ENCODE data around the gene C9orf43.

C9orf43 gene

DNA sequence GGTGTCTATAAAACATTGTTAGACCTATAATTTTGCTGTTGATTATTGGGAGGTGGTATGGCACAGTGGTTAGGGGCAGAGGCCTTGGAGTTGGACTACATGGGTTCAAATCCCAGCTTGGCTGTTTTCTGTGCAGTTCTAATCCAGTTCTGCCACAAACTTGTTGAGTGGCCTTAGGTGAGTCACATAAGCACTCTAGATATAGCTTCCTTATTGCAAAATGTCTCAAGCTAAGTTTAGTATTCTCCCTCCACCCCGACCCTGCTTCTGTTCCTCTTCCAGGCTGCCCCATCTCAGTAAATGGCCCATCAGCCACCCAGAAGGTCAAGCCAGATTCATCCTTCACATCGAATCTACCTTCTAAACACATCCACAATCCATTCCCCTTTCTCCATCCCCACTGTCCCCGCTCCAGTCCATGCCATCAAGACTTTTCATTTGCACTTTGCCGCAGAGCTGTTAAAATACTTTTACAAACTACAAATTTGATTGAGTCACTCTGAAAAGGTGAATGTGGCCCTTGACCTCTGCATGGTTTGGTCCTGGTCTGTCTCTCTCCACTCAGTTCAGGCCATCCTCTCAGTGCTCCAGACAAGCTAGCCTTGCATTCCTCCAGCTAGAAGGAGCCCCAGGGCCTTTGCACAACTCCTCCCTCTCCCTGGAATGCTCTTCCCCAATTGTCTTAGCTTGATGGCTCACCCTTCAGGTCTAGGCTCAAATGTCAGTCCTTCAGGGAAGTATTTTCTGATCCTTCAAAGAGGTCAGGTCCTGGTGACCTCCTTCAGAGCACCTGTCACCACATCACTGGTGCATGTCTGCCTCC, 23.8 kb upstream of the C9orf43 start:
- peaks cover 4% of the 10 kb centered on the region; the same call in 1 of the 2 replicates for H3K4me1 ChIP-seq (ENCODE audit: insufficient read depth, low read length)
- no peaks in the 10 kb centered on the region for H3K9me3 ChIP-seq (ENCODE audit: insufficient read depth, low read depth, low read length)
- no peak overlapping the region for H3K27ac ChIP-seq (ENCODE audit: low read depth, low read length)
- H3K36me3 ChIP-seq (ENCODE audit: insufficient read depth, low read length), result peaks cover 28% of the 10 kb centered on the region
- 92% methylated on average over 4 of the region's 4 CpGs for WGBS
- no peaks in the 10 kb centered on the region for H3K27me3 ChIP-seq (ENCODE audit: insufficient read depth, low read length)
- H3K4me3 ChIP-seq (ENCODE audit: low read length), result no peak overlapping the region
- no peak overlapping the region for H3K9ac ChIP-seq (ENCODE audit: low read depth, low read length)

DNA sequence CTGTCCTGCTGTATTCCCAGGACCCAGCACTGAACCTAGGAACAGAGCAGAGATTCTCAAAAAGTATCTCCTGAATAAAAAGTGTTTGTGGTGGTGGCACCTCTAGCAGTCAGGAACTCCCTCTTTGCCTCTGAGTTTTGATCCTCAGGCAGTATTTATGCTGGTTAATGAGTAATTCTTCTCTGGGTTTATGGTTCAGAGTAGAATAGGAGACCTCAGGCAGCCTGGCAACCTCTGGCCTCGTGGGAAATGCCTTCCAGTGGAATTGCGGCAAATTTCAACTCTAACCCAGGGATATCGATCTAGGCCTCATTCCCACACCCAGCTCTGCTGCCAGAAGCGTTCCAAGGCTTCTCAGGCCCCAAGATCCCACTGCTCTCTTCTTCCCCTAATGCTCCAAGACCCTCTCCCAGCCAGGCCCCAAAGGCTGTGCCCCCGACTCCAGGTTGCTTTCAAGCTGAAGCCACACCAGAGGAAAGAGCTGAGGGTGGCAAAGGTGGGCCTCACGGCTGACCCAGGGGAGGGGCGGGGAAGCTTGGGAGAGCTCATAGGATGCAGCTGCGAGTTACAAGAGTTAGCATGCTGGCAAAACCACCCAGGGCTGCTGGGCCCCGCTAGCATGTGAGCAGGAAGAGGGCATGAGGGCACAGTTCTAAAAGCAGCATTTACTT, 22.9 kb upstream of the C9orf43 start:
- 88% methylated on average over 9 of the region's 9 CpGs for WGBS
- Histone ChIP-seq H3K36me3 (ENCODE audit: insufficient read depth, low read length) (peaks cover 33% of the 10 kb centered on the region), H3K27ac (ENCODE audit: low read depth, low read length) (no peak overlapping the region), H3K27me3 (ENCODE audit: insufficient read depth, low read length) (no peaks in the 10 kb centered on the region), H3K4me3 (ENCODE audit: low read length) (no peak overlapping the region), H3K4me1 (ENCODE audit: insufficient read depth, low read length) (no peaks in the 10 kb centered on the region), H3K9ac (ENCODE audit: low read depth, low read length) (no peak overlapping the region), H3K9me3 (ENCODE audit: insufficient read depth, low read depth, low read length) (no peaks in the 10 kb centered on the region)

DNA sequence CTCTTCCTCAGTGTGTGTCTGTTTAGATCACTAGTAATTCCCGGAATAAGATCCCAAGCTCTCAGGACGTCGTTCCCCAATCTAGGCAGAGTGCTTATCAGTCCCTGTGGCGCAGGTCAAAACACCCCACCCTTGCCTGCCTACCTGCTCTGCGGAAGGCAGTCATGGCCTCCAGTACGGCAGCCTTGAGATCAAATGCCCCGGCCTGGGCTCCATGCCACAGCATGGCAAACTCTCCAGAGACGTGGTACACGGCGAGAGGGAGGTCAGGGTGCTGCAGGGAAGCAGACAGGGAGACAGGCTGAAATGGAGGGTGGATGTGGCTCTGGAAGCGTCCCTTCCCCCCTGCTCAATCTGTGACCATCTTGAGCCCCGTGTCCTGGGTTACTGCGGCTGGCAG, 21.7 kb upstream of the C9orf43 start:
- no peak overlapping the region for H3K27ac ChIP-seq (ENCODE audit: low read depth, low read length)
- 93% methylated on average over 13 of the region's 13 CpGs for WGBS
- no peaks in the 10 kb centered on the region for H3K27me3 ChIP-seq (ENCODE audit: insufficient read depth, low read length)
- H3K9ac ChIP-seq (ENCODE audit: low read depth, low read length), result no peak overlapping the region
- no peaks in the 10 kb centered on the region for H3K4me1 ChIP-seq (ENCODE audit: insufficient read depth, low read length)
- H3K4me3 ChIP-seq (ENCODE audit: low read length), result no peak overlapping the region
- no peaks in the 10 kb centered on the region for H3K9me3 ChIP-seq (ENCODE audit: insufficient read depth, low read depth, low read length)
- H3K36me3 ChIP-seq (ENCODE audit: insufficient read depth, low read length), result peaks cover 36% of the 10 kb centered on the region

DNA sequence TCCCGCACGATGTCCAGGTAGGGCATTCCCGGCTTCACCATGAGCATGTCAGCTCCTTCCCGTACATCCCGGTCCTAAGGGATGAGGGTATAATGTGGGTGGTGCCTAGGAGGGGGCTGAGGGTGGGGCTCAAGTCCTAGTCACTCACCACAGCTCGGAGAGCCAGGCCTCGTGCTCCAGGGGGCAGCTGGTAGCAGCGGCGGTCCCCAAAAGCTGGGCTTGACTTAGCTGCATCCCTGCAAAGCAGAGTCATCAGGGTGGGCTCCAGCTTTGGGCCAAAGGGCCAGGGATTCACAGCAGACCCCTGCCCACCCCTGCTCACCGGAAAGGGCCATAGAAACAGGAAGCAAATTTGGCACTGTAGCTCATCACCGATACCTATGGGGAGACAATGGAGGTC, 21.1 kb upstream of the C9orf43 start:
- H3K9me3 ChIP-seq (ENCODE audit: insufficient read depth, low read depth, low read length), result no peaks in the 10 kb centered on the region
- H3K36me3 ChIP-seq (ENCODE audit: insufficient read depth, low read length), result peaks cover 36% of the 10 kb centered on the region
- H3K27me3 ChIP-seq (ENCODE audit: insufficient read depth, low read length), result no peaks in the 10 kb centered on the region
- H3K27ac ChIP-seq (ENCODE audit: low read depth, low read length), result no peak overlapping the region
- H3K4me1 ChIP-seq (ENCODE audit: insufficient read depth, low read length), result no peaks in the 10 kb centered on the region
- H3K9ac ChIP-seq (ENCODE audit: low read depth, low read length), result no peak overlapping the region
- 93% methylated on average over 11 of the region's 11 CpGs for WGBS
- no peak overlapping the region for H3K4me3 ChIP-seq (ENCODE audit: low read length)

DNA sequence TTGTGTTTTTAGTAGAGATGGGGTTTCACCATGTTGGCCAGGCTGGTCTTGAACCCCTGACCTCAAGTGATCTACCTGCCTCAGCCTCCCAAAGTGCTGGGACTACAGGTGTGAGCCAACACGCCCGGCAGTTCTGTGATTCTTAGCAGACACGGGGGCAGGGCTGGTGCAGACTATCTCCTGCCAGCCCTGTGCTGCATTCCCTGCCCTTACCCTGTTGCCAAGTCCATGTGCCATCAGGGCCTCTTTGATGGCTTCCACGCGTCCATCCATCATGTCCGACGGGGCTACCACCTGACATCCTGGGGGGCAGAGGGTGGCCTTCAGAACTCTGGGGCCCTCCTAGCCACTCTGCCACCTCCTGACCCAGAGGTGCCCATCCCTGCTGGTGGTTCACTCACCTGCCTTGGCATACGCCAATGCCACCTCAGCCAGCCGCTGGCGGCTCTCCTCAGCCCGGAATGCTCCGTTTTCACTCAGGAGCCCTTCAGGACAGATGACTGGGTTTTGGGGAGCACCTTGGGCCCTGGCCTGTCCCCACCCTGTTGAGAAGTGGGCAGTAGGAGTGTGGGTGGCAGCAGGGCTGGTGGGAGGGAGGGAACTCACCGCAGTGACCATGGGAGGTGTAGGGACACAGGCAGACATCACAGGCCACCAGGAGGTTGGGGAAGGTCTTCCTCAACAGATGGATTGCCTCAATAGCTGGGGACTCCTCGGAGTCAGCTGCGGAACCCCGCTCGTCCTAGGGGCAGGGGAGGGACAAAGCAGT, 20.2 kb upstream of the C9orf43 start:
- peaks cover 36% of the 10 kb centered on the region for H3K36me3 ChIP-seq (ENCODE audit: insufficient read depth, low read length)

DNA sequence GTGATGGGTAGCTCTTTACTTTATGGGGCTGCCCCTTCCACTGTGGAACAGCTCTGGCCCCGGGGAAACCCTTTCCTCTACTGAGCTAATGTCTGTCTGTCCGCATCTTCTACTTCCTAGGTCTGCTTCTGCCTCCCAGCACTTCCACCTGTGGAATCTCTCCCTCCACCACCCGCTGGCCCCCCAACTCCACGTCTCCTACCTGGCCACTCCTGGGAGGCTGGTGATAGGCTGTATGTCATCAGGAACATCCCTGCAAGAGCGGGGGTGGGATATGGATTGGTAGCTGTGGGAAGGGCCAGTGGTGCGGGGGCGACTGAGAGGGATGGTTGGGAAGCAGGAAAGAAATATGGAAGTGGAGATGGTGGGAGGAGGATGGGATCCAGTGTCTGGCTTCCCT, 18.6 kb upstream of the C9orf43 start:
- Histone ChIP-seq H3K36me3 (ENCODE audit: insufficient read depth, low read length) (peaks cover 36% of the 10 kb centered on the region), H3K4me3 (ENCODE audit: low read length) (no peak overlapping the region), H3K27ac (ENCODE audit: low read depth, low read length) (no peak overlapping the region), H3K9me3 (ENCODE audit: insufficient read depth, low read depth, low read length) (no peaks in the 10 kb centered on the region), H3K27me3 (ENCODE audit: insufficient read depth, low read length) (no peaks in the 10 kb centered on the region), H3K4me1 (ENCODE audit: insufficient read depth, low read length) (no peaks in the 10 kb centered on the region), H3K9ac (ENCODE audit: low read depth, low read length) (no peak overlapping the region)
- WGBS, result 95% methylated on average over 7 of the region's 7 CpGs

More for the DNA sequence above, 20.2 kb upstream of the C9orf43 start:
- H3K4me1 ChIP-seq (ENCODE audit: insufficient read depth, low read length), result no peaks in the 10 kb centered on the region
- no peaks in the 10 kb centered on the region for H3K9me3 ChIP-seq (ENCODE audit: insufficient read depth, low read depth, low read length)
- no peak overlapping the region for H3K4me3 ChIP-seq (ENCODE audit: low read length)
- H3K27ac ChIP-seq (ENCODE audit: low read depth, low read length), result no peak overlapping the region
- 94% methylated on average over 17 of the region's 17 CpGs for WGBS
- H3K9ac ChIP-seq (ENCODE audit: low read depth, low read length), result no peak overlapping the region
- H3K27me3 ChIP-seq (ENCODE audit: insufficient read depth, low read length), result no peaks in the 10 kb centered on the region

DNA sequence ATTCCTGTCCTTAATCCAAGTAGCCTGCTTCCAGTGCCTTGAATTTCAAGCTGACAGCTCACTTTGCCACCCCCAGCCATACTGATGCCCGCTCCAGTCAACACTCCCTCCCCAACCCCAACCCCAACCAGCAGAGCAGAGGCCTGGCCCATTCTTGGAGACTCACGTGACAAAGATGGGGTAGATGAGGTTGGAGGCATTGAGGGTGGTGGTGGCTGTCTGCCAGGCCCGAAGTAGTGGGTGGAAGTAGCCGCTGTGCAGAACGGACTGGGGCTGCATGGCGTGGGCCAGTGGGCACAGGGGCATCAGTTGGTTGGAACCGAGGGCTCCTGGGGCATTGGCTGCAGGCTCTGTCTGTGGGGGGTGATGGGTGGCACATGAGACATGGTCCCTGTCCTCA, 17.3 kb upstream of the C9orf43 start:
- no peaks in the 10 kb centered on the region; the same call in 1 of the 2 replicates for H3K4me1 ChIP-seq (ENCODE audit: insufficient read depth, low read length)
- H3K9me3 ChIP-seq (ENCODE audit: insufficient read depth, low read depth, low read length), result no peaks in the 10 kb centered on the region
- WGBS, result 91% methylated on average over 7 of the region's 7 CpGs
- no peaks in the 10 kb centered on the region for H3K27me3 ChIP-seq (ENCODE audit: insufficient read depth, low read length)
- H3K36me3 ChIP-seq (ENCODE audit: insufficient read depth, low read length), result peaks cover 31% of the 10 kb centered on the region
- no peak overlapping the region for H3K27ac ChIP-seq (ENCODE audit: low read depth, low read length)
- no peak overlapping the region for H3K4me3 ChIP-seq (ENCODE audit: low read length)
- no peak overlapping the region for H3K9ac ChIP-seq (ENCODE audit: low read depth, low read length)

DNA sequence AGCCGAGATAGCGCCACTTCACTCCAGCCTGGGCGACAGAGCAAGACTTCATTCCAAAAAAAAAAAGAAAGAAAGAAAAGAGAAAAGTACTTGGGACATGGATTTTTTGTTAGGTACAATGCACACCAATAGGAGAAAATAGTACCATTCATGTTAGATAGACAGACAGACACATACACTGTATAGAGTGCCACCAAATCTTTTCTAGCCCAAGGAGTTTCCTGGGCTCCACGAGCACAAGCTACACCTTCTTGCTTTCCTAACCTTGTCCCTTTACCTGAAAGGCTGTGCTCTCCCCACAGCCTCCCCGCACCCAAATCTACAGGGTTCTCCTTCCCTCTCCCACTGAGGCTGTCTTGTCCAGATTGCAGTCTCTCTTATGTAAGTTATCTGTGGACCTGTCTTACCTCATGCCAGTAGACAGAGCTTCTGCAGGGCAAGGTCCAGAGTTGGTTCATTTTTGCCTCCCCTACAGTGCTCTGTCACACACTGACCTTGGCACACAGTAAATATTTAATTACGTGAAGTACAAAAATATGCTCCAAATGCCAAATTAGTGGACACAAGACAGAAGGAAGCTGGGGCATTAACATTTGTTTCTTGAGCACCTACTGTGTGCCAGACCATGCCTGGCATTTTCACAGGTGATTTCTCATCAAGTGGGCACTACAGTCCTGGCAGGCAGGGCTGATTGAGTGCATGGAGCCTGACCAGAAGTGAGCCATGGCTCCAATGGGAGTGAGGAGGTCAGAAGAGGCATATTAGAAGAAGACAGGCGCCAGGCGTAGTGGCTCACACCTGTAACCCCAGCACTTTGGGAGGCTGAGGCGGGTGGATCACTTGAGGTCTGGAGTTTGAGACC, 15.3 kb upstream of the C9orf43 start:
- no peaks in the 10 kb centered on the region for H3K9me3 ChIP-seq (ENCODE audit: insufficient read depth, low read depth, low read length)
- 96% methylated on average over 9 of the region's 9 CpGs for WGBS
- peaks cover 22% of the 10 kb centered on the region for H3K36me3 ChIP-seq (ENCODE audit: insufficient read depth, low read length)
- no peak overlapping the region for H3K4me3 ChIP-seq (ENCODE audit: low read length)
- no peak overlapping the region for H3K9ac ChIP-seq (ENCODE audit: low read depth, low read length)
- no peaks in the 10 kb centered on the region for H3K27me3 ChIP-seq (ENCODE audit: insufficient read depth, low read length)
- H3K4me1 ChIP-seq (ENCODE audit: insufficient read depth, low read length), result no peaks in the 10 kb centered on the region; the same call in 1 of the 2 replicates
- no peak overlapping the region for H3K27ac ChIP-seq (ENCODE audit: low read depth, low read length)

DNA sequence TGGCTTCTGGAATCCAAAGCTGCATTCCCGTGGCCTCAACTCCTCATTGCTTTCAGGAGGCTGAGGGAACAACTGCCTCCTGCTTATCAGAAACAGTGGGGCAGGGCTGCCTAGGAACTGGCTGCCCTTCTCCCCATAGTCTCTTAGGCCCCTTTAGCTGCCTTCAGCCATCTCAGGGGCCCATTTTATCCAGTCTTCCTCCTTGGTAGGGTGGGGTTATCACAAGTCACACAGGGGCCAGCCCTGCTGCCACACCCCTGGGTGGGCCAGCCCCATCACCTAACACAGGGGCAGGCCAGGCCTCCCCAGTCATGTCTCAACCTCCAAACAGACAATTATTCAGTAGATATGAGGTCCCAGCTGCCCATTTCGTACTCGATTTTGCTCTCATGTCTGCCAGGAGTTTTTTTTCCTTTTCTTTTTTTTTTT, 13.3 kb upstream of the C9orf43 start:
- Histone ChIP-seq H3K36me3 (ENCODE audit: insufficient read depth, low read length) (peaks cover 7% of the 10 kb centered on the region), H3K27ac (ENCODE audit: low read depth, low read length) (no peak overlapping the region), H3K4me1 (ENCODE audit: insufficient read depth, low read length) (peaks cover 5% of the 10 kb centered on the region), H3K9me3 (ENCODE audit: insufficient read depth, low read depth, low read length) (no peaks in the 10 kb centered on the region), H3K27me3 (ENCODE audit: insufficient read depth, low read length) (no peaks in the 10 kb centered on the region), H3K4me3 (ENCODE audit: low read length) (no peak overlapping the region), H3K9ac (ENCODE audit: low read depth, low read length) (no peak overlapping the region)
- 73% methylated on average over 3 of the region's 3 CpGs for WGBS

DNA sequence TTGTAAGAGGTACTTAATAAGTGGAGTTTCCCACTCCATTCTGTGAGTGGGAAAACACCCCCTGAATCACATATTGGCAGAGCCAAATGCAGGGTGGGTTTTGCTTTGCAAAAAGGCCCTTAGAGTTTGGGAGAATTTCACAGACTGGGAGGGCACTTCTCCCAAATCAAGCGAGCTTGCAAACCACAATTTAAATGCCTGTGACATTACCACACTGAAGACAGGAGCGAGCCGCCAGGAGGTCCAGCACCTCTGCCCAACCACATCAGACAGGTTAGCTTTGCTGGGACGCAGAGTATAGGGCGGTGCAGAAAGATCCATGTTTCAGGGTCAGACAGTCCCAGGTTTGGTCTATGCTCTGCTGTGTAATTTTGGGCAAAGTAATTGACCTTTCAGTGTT, 11.8 kb upstream of the C9orf43 start:
- no peak overlapping the region for H3K9ac ChIP-seq (ENCODE audit: low read depth, low read length)
- H3K27ac ChIP-seq (ENCODE audit: low read depth, low read length), result no peak overlapping the region

More for the DNA sequence above, 11.8 kb upstream of the C9orf43 start:
- H3K36me3 ChIP-seq (ENCODE audit: insufficient read depth, low read length), result no peaks in the 10 kb centered on the region
- 85% methylated on average over 5 of the region's 5 CpGs for WGBS
- H3K27me3 ChIP-seq (ENCODE audit: insufficient read depth, low read length), result no peaks in the 10 kb centered on the region
- peaks cover 5% of the 10 kb centered on the region for H3K4me1 ChIP-seq (ENCODE audit: insufficient read depth, low read length)
- no peak overlapping the region for H3K4me3 ChIP-seq (ENCODE audit: low read length)
- H3K9me3 ChIP-seq (ENCODE audit: insufficient read depth, low read depth, low read length), result no peaks in the 10 kb centered on the region

Data from HUES64 (cell line).